Myocyte (in vitro differentiated cells): ENCODE data around the gene ELP5. TPM values are rescaled to one million over a fixed set of nuclear protein-coding genes. Genes with fewer than 3 reads are reported as not detected.
A peak's percentile ranks its signal among the peaks of the same experiment; 100 is the strongest.

Source experiments
- DNase-seq: peaks from one replicate; pipeline ENCODE4 v3.0.0-alpha.2; 2012; ENCODE audit warnings: low read depth
- total RNA-seq: library from RNA; depleted of rRNA; stranded (reverse); fragments of >200 nt; gene quantifications from 2 replicates; pipeline ENCODE4 v1.2.3, GENCODE V29; 2014

Gene ELP5
- total RNA-seq, 1 donor from 2014 or later: 75.1 TPM

DNA sequence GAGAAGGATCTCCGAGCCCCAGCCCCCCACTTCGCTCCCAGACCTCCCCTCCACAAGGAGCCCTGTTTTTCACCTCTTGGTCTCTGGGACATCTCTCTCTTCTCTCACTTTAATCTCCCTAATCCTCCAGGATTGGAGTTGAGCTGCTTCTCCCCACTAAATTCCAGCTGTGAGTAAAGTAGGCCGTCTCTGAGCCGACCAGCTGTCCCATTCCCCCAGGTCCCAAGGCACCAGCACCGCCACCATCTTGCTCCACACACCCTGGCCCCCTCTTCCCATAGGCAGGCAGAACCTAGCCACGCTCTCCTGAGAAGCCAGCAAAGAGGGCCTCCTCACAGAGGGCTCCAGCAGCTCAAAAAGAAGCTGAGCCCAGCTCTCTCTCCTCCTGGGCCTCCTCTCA is 33.3 kb upstream of the ELP5 start:
- DNase-seq: no peak

DNA sequence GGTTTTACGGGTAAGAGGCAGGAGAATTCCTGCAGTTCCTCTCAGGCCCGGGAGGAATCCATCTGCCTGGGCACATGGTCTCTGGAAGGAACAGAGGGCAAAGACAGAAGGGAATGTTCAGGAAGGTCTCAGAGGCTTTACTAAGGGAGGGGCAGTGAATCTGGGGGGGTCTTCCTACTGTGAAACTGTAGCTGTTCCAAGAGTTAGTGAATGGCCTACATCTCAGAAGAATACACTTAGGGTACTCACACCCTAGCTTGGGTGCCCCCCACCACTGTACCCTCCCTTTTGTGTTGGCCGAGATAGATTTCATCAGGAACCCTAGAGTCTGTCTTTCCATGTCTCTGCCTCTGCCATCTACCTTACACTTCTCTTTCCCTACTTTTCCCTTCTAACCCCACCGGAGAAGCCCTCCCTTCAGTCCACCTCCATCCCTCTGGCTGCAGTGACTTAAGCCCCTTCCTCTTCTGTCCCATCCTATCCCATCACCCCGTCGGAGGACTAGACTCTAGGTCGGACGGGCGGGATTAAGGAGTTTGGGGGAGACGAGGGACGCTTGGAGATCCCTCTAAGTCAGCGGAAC is 32.7 kb upstream of the ELP5 start:
- no peak for DNase-seq

- DNase-seq: peak; percentile 92
These were observed 32.0 kb upstream of the ELP5 start, which contains the start of the genes ACADVL and DLG4 for GRCh38 chr17:7219812-7220592. Gene ACADVL (plus strand): TSS chr17:7219938. CDS start chr17:7219985, 47 bp downstream. Gene DLG4 (minus strand): TSS chr17:7219836.

DNA sequence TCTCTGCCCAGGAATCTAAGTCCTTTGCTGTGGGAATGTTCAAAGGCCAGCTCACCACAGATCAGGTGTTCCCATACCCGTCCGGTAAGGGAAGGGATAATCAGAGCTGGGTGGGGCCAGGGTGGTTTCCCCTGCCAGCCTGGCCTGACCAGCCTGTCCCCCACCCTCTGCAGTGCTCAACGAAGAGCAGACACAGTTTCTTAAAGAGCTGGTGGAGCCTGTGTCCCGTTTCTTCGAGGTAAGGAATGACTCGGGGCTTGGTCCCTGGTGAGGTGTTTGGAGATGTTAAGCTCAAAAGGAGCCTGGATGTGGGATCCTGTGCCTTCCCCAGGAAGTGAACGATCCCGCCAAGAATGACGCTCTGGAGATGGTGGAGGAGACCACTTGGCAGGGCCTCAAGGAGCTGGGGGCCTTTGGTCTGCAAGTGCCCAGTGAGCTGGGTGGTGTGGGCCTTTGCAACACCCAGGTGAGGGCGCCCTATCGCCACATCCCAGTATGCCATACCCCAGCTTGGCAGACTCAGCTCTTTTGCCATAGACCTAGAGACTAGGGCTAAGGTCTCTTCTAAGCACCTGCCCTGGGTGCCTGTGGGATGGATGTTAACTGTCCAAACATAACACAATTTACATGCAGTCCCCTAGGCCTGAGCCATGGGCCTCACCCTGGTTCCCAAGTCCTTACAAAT is 31.3 kb upstream of the ELP5 start:
- DNase-seq: peak; percentile 79

GRCh38 chr17:7221278-7222092 is 30.5 kb upstream of the ELP5 start:
- DNase-seq: no peak

DNA sequence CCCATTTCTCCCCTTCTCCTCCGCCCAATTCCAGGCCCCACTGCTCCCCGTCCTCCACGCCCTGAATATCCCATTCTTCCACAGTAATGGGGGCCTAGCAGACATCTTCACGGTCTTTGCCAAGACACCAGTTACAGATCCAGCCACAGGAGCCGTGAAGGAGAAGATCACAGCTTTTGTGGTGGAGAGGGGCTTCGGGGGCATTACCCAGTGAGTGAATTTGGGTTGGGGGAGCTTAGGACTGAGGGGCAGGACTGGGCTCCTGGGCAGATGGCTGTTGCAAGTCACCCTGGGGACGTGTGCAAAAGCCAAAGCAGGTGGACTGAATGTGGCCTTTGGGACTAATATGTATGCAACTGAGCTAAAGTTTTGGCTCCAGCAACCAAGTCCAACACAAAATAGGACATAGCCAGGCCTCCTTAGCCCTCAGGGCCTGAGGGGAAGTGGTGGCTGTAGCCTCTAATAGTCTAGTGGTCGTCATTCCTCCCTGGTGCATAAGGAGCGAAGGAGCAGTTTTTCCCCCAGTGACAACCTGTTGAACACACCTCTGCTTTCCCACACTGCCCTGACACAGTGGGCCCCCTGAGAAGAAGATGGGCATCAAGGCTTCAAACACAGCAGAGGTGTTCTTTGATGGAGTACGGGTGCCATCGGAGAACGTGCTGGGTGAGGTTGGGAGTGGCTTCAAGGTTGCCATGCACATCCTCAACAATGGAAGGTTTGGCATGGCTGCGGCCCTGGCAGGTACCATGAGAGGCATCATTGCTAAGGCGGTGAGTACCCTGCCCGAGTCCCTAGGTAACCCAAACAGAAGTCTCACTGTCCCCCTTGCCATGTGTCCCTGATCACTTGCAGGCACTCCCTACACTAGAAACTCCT is 29.7 kb upstream of the ELP5 start:
- DNase-seq: peak; percentile 9

DNA sequence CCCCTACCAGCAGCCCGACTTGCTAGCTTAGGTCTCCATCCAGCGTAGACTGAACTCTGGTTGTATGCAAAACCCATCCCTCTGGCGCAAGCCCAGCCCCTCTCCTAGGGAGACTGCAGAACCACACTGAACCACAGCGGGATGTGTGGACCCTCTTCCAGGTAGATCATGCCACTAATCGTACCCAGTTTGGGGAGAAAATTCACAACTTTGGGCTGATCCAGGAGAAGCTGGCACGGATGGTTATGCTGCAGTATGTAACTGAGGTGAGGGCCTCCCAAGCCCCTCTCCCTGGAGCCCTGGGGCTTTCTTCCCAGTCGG is 29.1 kb upstream of the ELP5 start:
- no peak for DNase-seq

GRCh38 chr17:7223375-7223774 is 28.6 kb upstream of the ELP5 start:
- DNase-seq: peak; percentile 31

DNA sequence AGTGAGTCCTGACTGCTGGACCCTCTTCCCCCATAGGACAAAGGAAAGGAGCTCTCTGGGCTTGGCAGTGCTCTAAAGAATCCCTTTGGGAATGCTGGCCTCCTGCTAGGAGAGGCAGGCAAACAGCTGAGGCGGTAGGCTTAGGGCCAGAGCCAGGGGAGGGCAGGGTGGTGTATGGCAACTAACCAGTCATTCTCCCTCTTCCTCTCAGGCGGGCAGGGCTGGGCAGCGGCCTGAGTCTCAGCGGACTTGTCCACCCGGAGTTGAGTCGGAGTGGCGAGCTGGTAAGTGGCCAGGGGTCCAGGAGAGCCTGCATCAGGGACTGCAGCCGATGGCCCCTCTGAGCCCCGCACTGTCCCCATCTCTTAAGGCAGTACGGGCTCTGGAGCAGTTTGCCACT is 27.9 kb upstream of the ELP5 start:
- DNase-seq: peak; percentile 90

GRCh38 chr17:7224661-7225111 is 27.3 kb upstream of the ELP5 start:
- DNase-seq: no peak

- DNase-seq: peak; percentile 76
These were observed 26.2 kb upstream of the ELP5 start for GRCh38 chr17:7225711-7226331.

GRCh38 chr17:7226721-7227710 is 25.0 kb upstream of the ELP5 start:
- DNase-seq: no peak

DNA sequence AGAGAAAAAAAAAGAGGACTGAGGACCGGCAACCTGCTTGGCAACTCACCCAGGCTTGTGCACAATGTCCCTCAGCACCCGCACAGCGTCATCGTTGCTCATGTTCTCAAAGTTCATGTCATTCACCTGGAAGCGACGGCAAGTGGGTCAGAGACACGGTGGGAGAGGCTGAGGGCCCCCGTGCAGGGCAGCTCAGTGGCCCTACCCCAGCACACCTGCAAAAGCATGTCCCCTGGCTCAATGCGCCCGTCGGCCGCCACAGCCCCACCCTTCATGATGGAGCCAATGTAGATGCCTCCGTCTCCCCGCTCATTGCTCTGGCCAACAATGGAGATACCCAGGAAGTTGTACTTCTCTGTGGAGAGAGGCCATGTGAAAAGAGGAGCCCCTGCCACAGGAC is 23.1 kb upstream of the ELP5 start:
- DNase-seq: no peak

GRCh38 chr17:7229504-7229903 is 22.5 kb upstream of the ELP5 start:
- DNase-seq: no peak

DNA sequence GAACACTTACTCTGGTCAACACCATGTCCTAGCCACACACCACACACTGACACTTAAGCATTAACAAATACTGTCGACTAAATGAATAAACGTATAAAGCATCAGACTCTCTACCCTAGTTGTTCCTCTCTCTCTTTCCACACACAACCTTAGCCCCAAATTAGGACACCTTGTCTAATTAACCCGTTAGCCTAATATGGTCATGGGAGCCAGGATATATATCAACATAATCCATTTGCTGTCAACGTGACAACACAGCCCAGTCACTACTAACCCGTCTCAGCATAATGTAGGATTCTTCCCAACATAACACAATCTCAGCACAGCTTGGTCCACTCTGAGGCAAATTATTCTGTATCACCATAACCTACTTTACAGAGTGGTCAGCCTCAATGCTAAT is 19.9 kb upstream of the ELP5 start:
- no peak for DNase-seq

GRCh38 chr17:7233701-7234082 is 18.3 kb upstream of the ELP5 start:
- DNase-seq: no peak

DNA sequence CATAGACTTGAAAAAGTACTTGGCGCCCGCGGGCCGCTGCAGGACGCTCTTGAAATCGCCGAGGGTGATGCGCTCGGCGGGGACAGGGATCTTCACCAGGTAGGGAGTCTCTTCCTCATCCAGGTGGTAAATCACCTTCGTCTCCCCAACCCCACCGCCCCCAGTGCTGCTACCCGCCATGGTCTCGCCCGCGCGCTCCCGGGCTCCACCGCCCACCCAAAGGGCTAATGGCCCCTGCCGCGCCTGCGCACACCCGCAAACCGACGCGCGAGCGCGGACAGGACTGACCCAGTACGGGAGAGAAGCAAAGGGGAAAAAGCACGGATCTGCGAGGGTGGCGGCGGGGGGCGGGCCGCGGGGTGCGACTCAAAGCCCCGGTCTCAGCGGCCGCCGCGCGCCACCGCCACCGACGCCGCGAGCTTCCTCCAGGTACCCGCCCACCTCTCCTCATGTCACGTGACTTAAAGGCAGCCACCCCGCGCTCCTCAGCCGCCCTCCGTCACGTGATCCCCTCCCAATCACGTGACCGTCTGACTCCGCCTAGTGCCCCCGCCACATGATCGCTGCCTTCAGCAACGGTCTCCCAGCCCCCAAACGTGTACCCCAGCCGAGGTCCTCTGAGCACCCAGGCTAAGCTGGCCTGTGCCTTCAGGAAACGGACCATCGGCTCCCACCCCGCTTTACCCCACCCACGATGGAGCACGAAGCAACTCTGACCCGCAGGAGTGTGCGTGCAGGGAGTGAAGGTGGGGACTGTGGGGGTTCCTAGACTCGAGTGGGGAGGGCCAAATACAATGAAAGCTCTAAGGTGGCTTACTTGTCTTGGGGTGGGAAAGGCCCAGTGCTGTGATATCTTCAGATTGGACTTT is 17.7 kb upstream of the ELP5 start, which contains the start of gene DVL2:
DVL2 (minus strand) TSS at position 435 of the 869 bp plus-strand sequence; CDS start at position 180, 255 bp downstream.
- peak; percentile 96 for DNase-seq
